Thoracic aorta endothelial cell (primary cell): ENCODE results near the gene SLC13A3. TPM values are rescaled to one million over a fixed set of nuclear protein-coding genes. Genes with fewer than 3 reads are reported as not detected.

Source experiments
- total RNA-seq: library from RNA; depleted of rRNA; stranded (reverse); fragments of >200 nt; gene quantifications from 2 replicates; pipeline ENCODE4 v1.2.3, GENCODE V29; 2012

The SLC13A3 gene
- 0.40 and 0.43 TPM in 2 replicates for total RNA-seq

DNA sequence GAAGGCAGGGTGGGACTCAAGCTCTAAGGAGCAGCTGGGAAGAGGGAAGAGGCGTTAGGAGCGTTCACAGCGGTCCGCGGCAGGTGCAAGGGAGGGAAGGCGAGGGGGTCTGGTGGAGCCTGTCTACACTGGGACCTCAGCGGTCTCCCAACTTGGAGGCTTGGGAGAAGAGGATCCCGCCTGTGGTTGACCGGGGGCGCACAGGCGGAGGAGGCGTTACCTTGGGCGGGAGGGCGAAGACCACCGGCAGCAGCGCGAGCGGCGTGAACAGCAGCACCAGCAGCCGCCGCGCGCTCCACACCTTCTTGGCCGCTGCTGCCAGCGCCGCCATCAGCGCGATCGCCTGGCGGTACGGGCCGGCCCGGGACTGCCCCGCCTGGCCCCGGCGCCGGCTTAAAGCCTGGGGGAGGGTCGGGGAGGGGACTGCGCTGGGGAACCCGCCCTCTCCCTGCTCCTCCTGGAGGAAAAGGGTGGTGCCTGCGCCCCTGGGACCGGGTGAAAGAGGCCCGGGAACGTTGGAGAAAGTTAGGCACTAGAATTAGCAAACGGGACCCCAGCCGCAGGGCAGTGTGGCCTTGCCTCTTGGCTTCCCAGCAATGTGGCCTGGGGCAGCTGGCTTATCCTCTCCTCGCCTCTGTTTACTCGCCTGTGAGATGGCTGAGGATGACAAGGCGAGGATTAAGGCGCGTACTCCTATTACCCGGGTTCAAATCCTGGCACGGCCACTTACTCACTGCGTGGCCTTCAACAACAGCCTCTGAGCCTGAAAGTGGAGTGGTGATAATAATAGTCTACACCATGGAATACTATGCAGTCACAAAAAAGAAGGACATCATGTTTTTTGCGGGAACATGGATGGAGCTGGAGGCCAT is at the start of gene SLC13A3:
TSS of gene SLC13A3 (minus strand) at position 369 of the 872 bp plus-strand sequence. CDS start at position 331, 38 bp downstream.

GRCh38 chr20:46689082-46689753 is 38.0 kb upstream of the SLC13A3 start, which contains the start of gene TP53RK:
Gene TP53RK, minus strand, starts transcription at chr20:46689444. Its CDS starts 30 bp downstream, at chr20:46689414.

GRCh38 chr20:46550461-46550860 is 100.8 kb downstream of the SLC13A3 start, which contains the start of gene OCSTAMP:
Gene OCSTAMP, minus strand, starts transcription at chr20:46550654. Its CDS starts 94 bp downstream, at chr20:46550560.

GRCh38 chr20:46512943-46513844 is 138.1 kb downstream of the SLC13A3 start, which contains the start of gene ZNF334:
Gene ZNF334, minus strand, starts transcription at chr20:46513559. Its CDS starts 1,457 bp downstream, at chr20:46512102.

Other genes with a start within 250 kb of the SLC13A3 start
- gene ELMO2, start 244.8 kb downstream of the SLC13A3 start, total RNA-seq: 37.1 and 39.8 TPM in 2 replicates
- 0.13 and 0.14 TPM in 2 replicates for gene ZNF334, start 137.9 kb downstream of the SLC13A3 start, total RNA-seq
- not detected in 2 replicates for gene OCSTAMP, start 100.8 kb downstream of the SLC13A3 start, total RNA-seq
- gene TP53RK, start 38.0 kb upstream of the SLC13A3 start, total RNA-seq: 17.4 and 21.7 TPM in 2 replicates
- 4.5 and 9.3 TPM in 2 replicates for gene SLC2A10, start 58.2 kb upstream of the SLC13A3 start, total RNA-seq
- gene EYA2, start 243.4 kb upstream of the SLC13A3 start, total RNA-seq: not detected in 2 replicates